EH (cell line): ENCODE results near the gene ZC3H11A.
A peak's percentile ranks its signal among the peaks of the same experiment; 100 is the strongest.
"Not testable (repeated sequence)": the region's sequence is repeated elsewhere in the genome, so short reads cannot be mapped to it uniquely, and the experiment has no call there.

ENCODE experiments used
- DNase-seq: peaks from one replicate; pipeline ENCODE4 v3.0.0-alpha.2; 2015; ENCODE audit warnings: low read depth

Gene ZC3H11A

GRCh38 chr1:203795441-203796235 lies at the start of gene ZC3H11A, which contains the start of gene ZBED6:
TSS of gene ZC3H11A (plus strand) at chr1:203795623. CDS start at chr1:203817071, 21,448 bp downstream.
TSS of gene ZBED6 (plus strand) at chr1:203795623. CDS start at chr1:203797523, 1,900 bp downstream.
- peak; percentile 99 for DNase-seq

GRCh38 chr1:203746281-203746680 lies 49.1 kb upstream of the ZC3H11A start:
- DNase-seq, result no peak

DNA sequence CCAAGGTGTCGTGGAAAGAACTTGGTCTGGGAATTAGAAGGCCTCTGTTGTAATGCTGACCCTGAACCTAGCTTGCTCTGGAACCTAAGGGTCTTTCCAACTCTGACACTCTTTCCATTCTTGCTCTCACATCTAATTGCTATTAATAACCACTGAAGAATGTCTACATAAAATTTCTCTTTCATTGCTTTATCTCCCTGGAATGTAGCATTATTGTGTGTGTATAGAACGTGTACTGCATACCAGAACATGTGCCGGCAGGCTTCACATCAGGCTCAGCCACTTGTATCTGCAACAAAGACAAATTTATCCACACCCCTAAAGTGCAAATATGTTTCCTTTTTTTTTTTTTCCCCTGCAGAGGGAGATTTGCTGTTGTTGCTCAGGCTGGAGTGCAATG lies 44.4 kb upstream of the ZC3H11A start:
- DNase-seq, result peak; percentile 90

GRCh38 chr1:203751618-203752361 lies 43.6 kb upstream of the ZC3H11A start:
- not testable (repeated sequence) for DNase-seq

DNA sequence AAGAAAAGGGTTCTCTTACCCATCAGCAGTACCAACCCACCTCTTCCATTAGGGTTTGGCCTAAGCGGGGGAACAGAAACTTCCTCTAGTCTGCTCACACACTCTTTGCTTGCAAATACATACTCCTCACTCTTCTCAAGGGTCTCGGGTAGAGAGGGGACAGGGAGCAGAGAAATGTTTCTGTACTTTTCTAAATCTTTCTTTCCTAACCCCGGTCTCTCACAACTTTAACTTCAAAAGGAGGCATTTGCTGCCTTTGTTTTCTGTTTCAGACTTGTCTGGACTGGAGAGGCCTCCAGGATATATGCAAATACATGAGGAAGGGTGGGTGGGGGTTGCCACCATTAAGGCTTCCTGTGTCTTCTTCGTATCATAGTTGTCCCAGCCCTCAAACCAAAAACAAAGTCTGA lies 41.0 kb upstream of the ZC3H11A start:
- no peak for DNase-seq

- no peak for DNase-seq
Observed at GRCh38 chr1:203756036-203756435, 39.4 kb upstream of the ZC3H11A start.

GRCh38 chr1:203758749-203759148 lies 36.7 kb upstream of the ZC3H11A start:
- DNase-seq, result peak; percentile 34

GRCh38 chr1:203760506-203760905 lies 34.9 kb upstream of the ZC3H11A start:
- DNase-seq, result no peak

GRCh38 chr1:203761958-203762357 lies 33.5 kb upstream of the ZC3H11A start:
- DNase-seq, result not testable (repeated sequence)

DNA sequence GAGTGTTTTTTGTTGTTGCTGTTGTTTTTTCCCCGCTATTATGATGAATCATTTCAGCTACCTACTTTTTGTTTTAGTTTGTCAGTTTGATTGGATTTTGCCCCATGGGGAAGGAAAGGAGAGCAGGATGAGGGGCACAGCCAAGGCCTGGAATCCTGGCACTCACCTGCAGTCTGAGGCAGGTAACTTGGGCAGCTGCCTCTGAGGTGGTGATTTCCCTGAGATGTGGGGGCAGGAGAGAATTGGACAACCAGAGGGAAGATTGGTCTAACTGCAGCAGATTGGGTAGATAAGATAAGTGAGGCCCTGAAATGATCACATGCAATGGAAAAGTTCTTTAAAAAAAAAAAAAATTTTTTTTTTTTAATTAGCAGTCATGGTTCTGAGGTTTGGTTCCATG lies 31.9 kb upstream of the ZC3H11A start:
- DNase-seq, result no peak

DNA sequence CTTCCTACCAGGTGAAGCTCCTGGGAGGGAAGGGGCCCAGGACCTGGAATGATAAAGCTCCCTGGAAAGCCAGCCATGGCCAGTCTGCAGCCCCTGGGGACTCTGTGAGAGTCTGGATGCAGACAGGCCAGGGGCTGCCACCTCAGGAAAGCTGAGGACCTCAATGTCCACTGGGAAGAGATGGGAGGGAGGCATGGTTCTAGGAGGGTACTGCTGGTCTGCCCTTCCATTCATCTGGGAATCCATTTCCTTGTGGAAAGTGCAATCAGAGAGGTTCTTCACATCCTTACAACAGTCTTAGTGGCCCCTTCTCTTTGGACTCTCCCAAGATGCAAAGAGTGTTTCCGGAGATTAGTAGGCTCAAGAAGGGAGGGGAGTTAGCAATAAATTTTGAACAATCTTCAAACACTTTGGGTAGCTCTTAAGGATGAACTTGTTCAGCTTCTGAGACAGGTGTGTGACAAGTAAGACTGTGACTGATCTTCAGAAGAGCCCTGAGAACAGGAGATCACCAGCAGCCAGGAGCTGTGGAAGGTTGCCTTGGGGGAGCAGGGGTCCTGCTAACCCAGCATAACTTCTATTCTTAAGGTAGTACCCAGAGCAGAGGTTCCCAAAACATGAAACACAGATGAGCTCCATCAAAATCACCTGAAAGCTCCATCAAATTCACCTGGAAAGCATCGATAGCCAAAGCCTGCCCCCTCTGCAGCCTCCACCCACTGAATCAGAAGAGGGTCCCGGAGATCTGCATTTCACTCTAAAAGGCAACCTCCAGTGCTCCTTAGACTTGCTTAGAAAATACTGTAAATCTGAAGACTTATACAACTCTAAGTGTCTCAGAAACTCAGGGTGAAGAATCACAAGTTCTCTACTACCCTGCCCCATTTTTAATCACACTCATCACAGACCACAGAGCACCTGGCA lies 31.1 kb upstream of the ZC3H11A start:
- no peak for DNase-seq

DNA sequence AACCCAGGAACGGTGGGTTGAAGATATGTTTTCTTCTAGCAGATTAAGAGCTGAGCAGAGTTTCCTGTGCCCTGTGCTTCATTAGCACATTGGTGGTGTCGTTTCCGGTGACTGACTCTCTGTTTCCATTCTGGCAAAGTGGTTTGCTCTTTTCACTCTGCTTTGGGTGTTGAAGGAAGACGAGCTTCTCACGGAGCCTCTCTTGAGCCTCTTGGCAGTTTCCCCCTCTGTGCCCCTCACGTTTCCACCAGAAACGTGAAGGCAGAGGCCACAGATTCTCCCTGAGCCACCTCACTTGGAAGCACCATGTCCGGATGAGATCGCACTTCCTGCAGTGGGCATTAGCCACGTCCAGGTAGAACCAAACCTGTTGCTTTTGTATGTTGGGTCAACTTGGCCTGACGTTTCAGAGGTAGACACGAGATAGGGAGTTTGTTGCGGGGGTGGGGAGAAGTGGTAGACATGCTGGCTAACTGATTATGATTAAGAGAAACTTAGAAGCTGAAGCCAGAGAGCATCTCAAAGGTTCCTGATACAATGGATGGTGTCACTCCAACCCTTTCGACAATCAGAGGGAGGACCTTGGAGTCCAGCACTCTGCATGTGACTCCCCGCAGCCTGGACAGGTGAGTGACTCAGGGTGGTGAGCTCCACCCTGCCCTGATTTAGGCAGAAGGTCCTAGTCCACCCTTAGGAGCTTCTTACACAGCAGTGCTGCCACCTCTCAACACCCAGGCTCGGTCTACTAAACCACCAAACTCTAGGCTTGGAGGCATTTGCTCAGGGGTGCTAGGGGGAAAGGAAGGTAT lies 30.2 kb upstream of the ZC3H11A start, which contains the start of gene LAX1:
Gene LAX1 (plus strand): TSS at position 155 of the 809 bp plus-strand sequence. CDS start 383 bp downstream, at position 538.
- DNase-seq, result no peak

DNA sequence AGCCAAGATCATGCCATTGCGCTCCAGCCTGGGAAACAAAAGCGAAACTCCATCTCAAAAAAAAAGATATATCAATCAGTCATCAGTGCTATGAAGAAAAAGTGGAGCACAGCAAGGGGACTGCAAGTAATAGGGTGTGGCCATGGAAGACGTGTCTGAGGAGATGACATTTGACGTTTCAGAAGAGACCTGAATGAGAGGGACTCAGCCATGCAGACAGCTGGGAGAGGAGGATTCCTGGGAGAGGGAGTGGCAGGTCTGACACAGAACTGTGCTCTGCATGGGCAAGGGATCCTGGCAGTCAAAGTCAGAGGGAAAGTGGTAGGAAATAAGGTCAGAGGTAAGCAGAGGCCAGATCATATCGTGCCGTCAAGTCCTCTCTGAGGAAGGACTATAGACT lies 27.2 kb upstream of the ZC3H11A start:
- no peak for DNase-seq

DNA sequence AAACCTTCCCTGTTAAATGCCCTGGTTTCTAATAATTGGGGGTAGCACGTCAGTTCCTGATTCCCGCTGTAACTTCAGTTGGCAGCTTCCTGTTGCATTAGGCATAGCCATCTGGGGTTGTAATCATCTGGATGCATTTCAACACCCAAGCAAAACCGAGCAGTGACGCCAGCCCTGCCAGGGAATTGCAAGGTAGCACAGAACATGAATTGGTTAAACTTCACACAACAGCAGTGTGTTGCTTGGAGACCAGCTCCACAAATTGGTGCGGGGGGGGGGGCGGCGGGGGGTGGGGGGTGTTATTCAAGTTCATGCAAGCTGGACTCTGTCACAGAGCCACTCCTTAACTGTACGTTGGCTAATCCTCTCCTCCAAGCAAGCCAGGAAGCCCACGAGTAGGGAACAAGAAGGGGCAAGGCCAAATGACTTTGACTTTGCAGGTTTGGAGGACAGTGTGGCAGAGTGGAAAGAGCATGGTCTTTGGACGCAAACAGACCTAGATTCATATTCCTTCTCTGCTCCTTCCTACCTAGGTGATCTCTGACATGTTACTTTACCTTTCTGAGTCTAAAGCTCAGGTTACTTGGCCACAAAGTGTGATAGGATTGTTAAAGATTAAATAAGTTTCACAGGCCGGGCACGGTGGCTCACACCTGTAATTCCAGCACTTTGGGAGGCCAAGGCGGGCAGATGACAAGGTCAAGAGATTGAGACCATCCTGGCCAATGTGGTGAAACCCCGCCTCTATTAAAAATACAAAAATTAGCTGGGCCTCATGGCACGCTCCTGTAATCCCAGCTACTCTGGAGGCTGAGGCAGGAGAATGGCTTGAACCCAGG lies 25.7 kb upstream of the ZC3H11A start:
- DNase-seq, result peak; percentile 89

- DNase-seq, result no peak
Observed at GRCh38 chr1:203771901-203772301, 23.5 kb upstream of the ZC3H11A start.

DNA sequence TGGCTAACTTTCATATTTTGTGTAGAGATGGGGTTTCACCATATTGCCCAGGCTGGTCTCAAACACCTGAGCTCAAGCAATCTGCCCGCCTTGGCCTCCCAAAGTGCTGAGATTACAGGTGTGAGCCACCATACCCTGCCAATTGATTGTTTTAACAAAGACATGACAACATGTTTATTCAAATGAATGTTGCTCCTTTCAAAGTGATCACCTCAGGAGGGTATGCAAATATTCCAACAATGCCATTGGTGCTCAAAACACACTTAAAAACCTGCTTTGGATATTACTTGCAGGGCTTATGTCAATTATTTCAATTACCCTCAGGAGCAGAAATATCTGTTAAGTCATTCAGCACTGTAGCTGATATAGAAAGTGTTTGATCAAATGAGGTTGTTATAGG lies 22.6 kb upstream of the ZC3H11A start:
- no peak for DNase-seq

GRCh38 chr1:203776636-203777035 lies 18.8 kb upstream of the ZC3H11A start:
- peak; percentile 31 for DNase-seq

DNA sequence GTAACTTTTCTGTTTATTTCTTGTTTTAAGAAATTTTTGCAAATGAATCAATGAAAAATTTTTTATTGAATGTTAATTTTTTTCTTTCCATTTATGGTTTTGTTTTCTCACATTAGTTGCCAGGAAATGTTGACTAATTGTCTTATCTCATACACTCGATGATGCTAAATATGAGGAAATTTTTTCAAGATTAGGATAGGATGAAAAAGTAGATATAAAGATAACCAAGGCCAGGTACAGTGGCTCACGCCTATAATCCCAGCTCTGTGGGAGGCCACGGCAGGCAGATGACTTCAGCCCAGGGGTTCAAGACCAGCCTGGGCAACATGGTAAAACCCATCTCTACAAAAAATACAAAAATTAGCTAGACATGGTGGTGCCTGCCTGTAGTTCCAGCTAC lies 17.8 kb upstream of the ZC3H11A start:
- no peak for DNase-seq

GRCh38 chr1:203778146-203778545 lies 17.3 kb upstream of the ZC3H11A start:
- no peak for DNase-seq

- no peak for DNase-seq
Observed at GRCh38 chr1:203778789-203779188, 16.6 kb upstream of the ZC3H11A start.
